IMR-90 (cell line): ENCODE data around the gene CTBP2. TPM values are rescaled to one million over a fixed set of nuclear protein-coding genes. Genes with fewer than 3 reads are reported as not detected.

Source experiments
- ATAC-seq: fragments of 200-7000 bp; cut with Tn5 transposase; 2 replicates; pipeline ENCODE4 v1.9.1; 2020; ENCODE audit warnings: low read depth, mild to moderate bottlenecking, moderate library complexity
- BruUV-seq: library from RNA; stranded (reverse); fragments of 400-500 nt; replicated peaks from 2 replicates; lab custom pipeline; 2021; lab: Mats Ljungman, UMichigan
- CTCF ChIA-PET: fragments of 300-600 bp; formaldehyde crosslinking; extraction: SDS; loops from one replicate; lab custom pipeline; 2021; ENCODE audit warnings: antibody characterized with exemption; lab: Yijun Ruan, JAX
- POLR2A ChIA-PET: fragments of 300-600 bp; sonication (Branson Sonifier 250); formaldehyde crosslinking; loops from one replicate; lab custom pipeline; 2022; ENCODE audit warnings: antibody characterized with exemption; ENCODE audit not compliant: unreplicated experiment; lab: Charles Lee
- DNase-seq: peaks from one replicate; pipeline ENCODE4 v3.0.0; 2013
- H2AFZ ChIP-seq: replicated peaks from 2 replicates; pipeline ENCODE3; 2013; ENCODE audit warnings: low read length, mild to moderate bottlenecking; ENCODE audit not compliant: poor library complexity
- H2AK5ac ChIP-seq: 2 replicates; pipeline ENCODE4 v1.6.1; 2013; ENCODE audit warnings: low read depth, low read length, inconsistent platforms
- H2AK9ac ChIP-seq: replicated peaks from 2 replicates; pipeline ENCODE3; 2013; ENCODE audit warnings: mild to moderate bottlenecking, low read depth, low read length, moderate library complexity; ENCODE audit not compliant: poor library complexity
- H2BK120ac ChIP-seq: 2 replicates; pipeline ENCODE4 v1.6.1; 2013; ENCODE audit warnings: low read depth, low read length, inconsistent platforms
- H2BK15ac ChIP-seq: 3 replicates; pipeline ENCODE4 v1.6.1; 2013; ENCODE audit warnings: low read depth, low read length, inconsistent platforms
- H2BK20ac ChIP-seq: 2 replicates; pipeline ENCODE4 v1.6.1; 2013; ENCODE audit warnings: low read depth, mild to moderate bottlenecking, inconsistent platforms, low read length, moderate library complexity
- H2BK5ac ChIP-seq: 2 replicates; pipeline ENCODE4 v1.6.1; 2013; ENCODE audit warnings: mild to moderate bottlenecking, low read depth, low read length, inconsistent platforms; ENCODE audit not compliant: poor library complexity, severe bottlenecking
- H3K14ac ChIP-seq: replicated peaks from 2 replicates; pipeline ENCODE4 v1.6.1; 2013; ENCODE audit warnings: low read depth, low read length, inconsistent platforms
- H3K18ac ChIP-seq: 2 replicates; pipeline ENCODE4 v1.6.1; 2013; ENCODE audit warnings: low read depth, low read length, control low read depth
- H3K23ac ChIP-seq: 2 replicates; pipeline ENCODE4 v1.6.1; 2013; ENCODE audit warnings: low read depth, low read length, inconsistent platforms
- H3K27ac ChIP-seq: 2 replicates; pipeline ENCODE4 v1.5.1; 2013; ENCODE audit warnings: mild to moderate bottlenecking, control low read depth, low read length; ENCODE audit not compliant: insufficient read depth
- H3K27me3 ChIP-seq: 2 replicates; pipeline ENCODE4 v1.6.1; 2013; ENCODE audit warnings: low read length; ENCODE audit not compliant: control insufficient read depth, insufficient read depth
- H3K36me3 ChIP-seq: 2 replicates; pipeline ENCODE4 v1.6.1; 2013; ENCODE audit warnings: low read length, mixed read lengths; ENCODE audit not compliant: control insufficient read depth, insufficient read depth
- H3K4ac ChIP-seq: 2 replicates; pipeline ENCODE4 v1.6.1; 2013; ENCODE audit warnings: low read depth, low read length, inconsistent platforms
- H3K4me1 ChIP-seq: 2 replicates; pipeline ENCODE4 v1.6.1; 2013; ENCODE audit warnings: low read length, mixed read lengths; ENCODE audit not compliant: control insufficient read depth, insufficient read depth
- H3K4me2 ChIP-seq: 2 replicates; pipeline ENCODE4 v1.6.1; 2013; ENCODE audit warnings: low read depth, mild to moderate bottlenecking, control low read depth, low read length, moderate library complexity
- H3K4me3 ChIP-seq: 2 replicates; pipeline ENCODE4 v1.5.1; 2013; ENCODE audit warnings: low read depth, mild to moderate bottlenecking, control low read depth, low read length, moderate library complexity; ENCODE audit not compliant: insufficient read depth
- H3K56ac ChIP-seq: 2 replicates; pipeline ENCODE4 v1.6.1; 2013; ENCODE audit warnings: low read length, inconsistent platforms; ENCODE audit not compliant: insufficient read depth; ENCODE audit errors: extremely low read depth
- H3K79me1 ChIP-seq, 2 experiments: 2 replicates each; pipeline ENCODE4 v1.6.1; 2013; ENCODE audit warnings: low read length in 2 of 2, inconsistent platforms in 1 of 2, low read depth in 1 of 2
- H3K9ac ChIP-seq: 2 replicates; pipeline ENCODE4 v1.6.1; 2013; ENCODE audit warnings: low read depth, low read length, control low read depth
- H3K9me1 ChIP-seq: 2 replicates; pipeline ENCODE4 v1.6.1; 2013; ENCODE audit warnings: low read length, inconsistent platforms; ENCODE audit not compliant: insufficient read depth
- H3K9me3 ChIP-seq: 2 replicates; pipeline ENCODE4 v1.6.1; 2013; ENCODE audit warnings: low read length; ENCODE audit not compliant: control insufficient read depth, insufficient read depth
- H4K20me1 ChIP-seq: 2 replicates; pipeline ENCODE4 v1.6.1; 2013; ENCODE audit warnings: low read length, inconsistent platforms; ENCODE audit not compliant: insufficient read depth
- H4K5ac ChIP-seq: 2 replicates; pipeline ENCODE4 v1.6.1; 2013; ENCODE audit warnings: mild to moderate bottlenecking, low read depth, low read length, control low read depth
- H4K8ac ChIP-seq, 2 experiments: 2 replicates each; pipeline ENCODE4 v1.6.1; 2013; ENCODE audit warnings: low read depth in 2 of 2, low read length in 2 of 2, control low read depth in 1 of 2, inconsistent platforms in 1 of 2
- H4K91ac ChIP-seq: 2 replicates; pipeline ENCODE4 v1.6.1; 2013; ENCODE audit warnings: low read depth, low read length, inconsistent platforms; ENCODE audit not compliant: insufficient read depth
- BHLHE40 ChIP-seq: fragments of 150-350 bp; IDR thresholded peaks from 2 replicates; pipeline ENCODE4 v1.6.1; 2016; ENCODE audit warnings: mild to moderate bottlenecking, low read depth, low read length
- CEBPB ChIP-seq: IDR thresholded peaks from 2 replicates; pipeline ENCODE4 v1.6.1; 2012; ENCODE audit warnings: low read depth, low read length, improper control_type of control experiment
- CHD1 ChIP-seq: IDR thresholded peaks from 2 replicates; pipeline ENCODE4 v1.6.1; 2012; ENCODE audit warnings: low read depth, low read length, improper control_type of control experiment
- FOS ChIP-seq: fragments of 150-350 bp; IDR thresholded peaks from 2 replicates; pipeline ENCODE4 v1.6.1; 2016; ENCODE audit warnings: low read depth, low read length
- MAFK ChIP-seq: IDR thresholded peaks from 2 replicates; pipeline ENCODE4 v1.6.1; 2012; ENCODE audit warnings: low read depth, low read length, improper control_type of control experiment
- MAZ ChIP-seq: IDR thresholded peaks from 2 replicates; pipeline ENCODE4 v1.6.1; 2012; ENCODE audit warnings: low read depth, mild to moderate bottlenecking, low read length, improper control_type of control experiment, moderate library complexity, borderline replicate concordance
- MXI1 ChIP-seq: IDR thresholded peaks from 2 replicates; pipeline ENCODE4 v1.6.1; 2012; ENCODE audit warnings: low read depth, mild to moderate bottlenecking, low read length, moderate library complexity, borderline replicate concordance
- NFE2L2 ChIP-seq: fragments of 150-350 bp; IDR thresholded peaks from 2 replicates; pipeline ENCODE4 v1.6.1; 2016; ENCODE audit warnings: low read depth, mild to moderate bottlenecking, low read length
- POLR2A ChIP-seq: IDR thresholded peaks from 2 replicates; pipeline ENCODE4 v1.6.1; 2012; ENCODE audit warnings: mild to moderate bottlenecking, low read depth, low read length
- RAD21 ChIP-seq: IDR thresholded peaks from 2 replicates; pipeline ENCODE4 v1.6.1; 2012; ENCODE audit warnings: low read length, improper control_type of control experiment
- RCOR1 ChIP-seq: IDR thresholded peaks from 2 replicates; pipeline ENCODE4 v1.6.1; 2012; ENCODE audit warnings: mild to moderate bottlenecking, low read length, improper control_type of control experiment; ENCODE audit not compliant: insufficient replicate concordance
- RFX5 ChIP-seq: IDR thresholded peaks from 2 replicates; pipeline ENCODE4 v1.8.0; 2012; ENCODE audit warnings: low read depth, mild to moderate bottlenecking, low read length, moderate library complexity
- SMC3 ChIP-seq: fragments of 150-350 bp; IDR thresholded peaks from 2 replicates; pipeline ENCODE4 v1.6.1; 2016; ENCODE audit warnings: low read depth, mild to moderate bottlenecking, antibody characterized with exemption, low read length, moderate library complexity
- USF2 ChIP-seq: fragments of 150-350 bp; IDR thresholded peaks from 2 replicates; pipeline ENCODE4 v1.6.1; 2017; ENCODE audit warnings: mild to moderate bottlenecking, antibody characterized with exemption, low read length, low read depth
- WGBS, 2 experiments: methylation state at CpG; one replicate each; pipeline versions ENCODE4 v1.1.5 to v1.1.7; 2013; ENCODE audit warnings: missing lambda C conversion rate in 2 of 2; ENCODE audit not compliant: insufficient read length in 1 of 2; ENCODE audit errors: extremely low coverage in 2 of 2; 5-methylcytosine and 5-hydroxymethylcytosine counted together
- dilution Hi-C: fragments of 300-500 bp; cut with HindIII; formaldehyde crosslinking; loops from one replicate; pipeline ENCODE4 v1.14.3; 2018; ENCODE audit warnings: low sequenced_read_pairs; ENCODE audit not compliant: unreplicated experiment
- in situ Hi-C: fragments of 300-500 bp; cut with MboI; formaldehyde crosslinking; loops from 3 replicates; pipeline ENCODE4 v1.14.3; 2019; ENCODE audit warnings: low sequenced_read_pairs, inconsistent platforms, mixed read lengths
- intact Hi-C: fragments of 100-400 bp; cut with micrococcal nuclease; formaldehyde crosslinking; loops from 2 replicates; pipeline ENCODE4 v1.10.0; 2022
- polyA plus RNA-seq, 3 experiments: library from polyadenylated mRNA; depleted of rRNA; stranded (reverse); fragments of >200 nt; gene quantifications; 2 replicates each; pipeline ENCODE4 v1.2.3, GENCODE V29; 2012; ENCODE audit warnings: low replicate concordance in 1 of 3
- total RNA-seq: library from RNA; depleted of rRNA; stranded (reverse); fragments of >200 nt; gene quantifications from 2 replicates; pipeline ENCODE4 v1.2.3, GENCODE V29; 2012
- TF ChIP-seq, protein P1 (sequence below): conservative IDR thresholded peaks from 2 replicates; pipeline ENCODE4 v1.5.1; 2012; ENCODE audit warnings: mild to moderate bottlenecking, low read depth, low read length, improper control_type of control experiment

CTBP2 gene
- total and polyA plus RNA-seq, 2 of the 4 experiments (the other 2 are of a cell fraction) = 81.0 to 86.6 TPM

DNA sequence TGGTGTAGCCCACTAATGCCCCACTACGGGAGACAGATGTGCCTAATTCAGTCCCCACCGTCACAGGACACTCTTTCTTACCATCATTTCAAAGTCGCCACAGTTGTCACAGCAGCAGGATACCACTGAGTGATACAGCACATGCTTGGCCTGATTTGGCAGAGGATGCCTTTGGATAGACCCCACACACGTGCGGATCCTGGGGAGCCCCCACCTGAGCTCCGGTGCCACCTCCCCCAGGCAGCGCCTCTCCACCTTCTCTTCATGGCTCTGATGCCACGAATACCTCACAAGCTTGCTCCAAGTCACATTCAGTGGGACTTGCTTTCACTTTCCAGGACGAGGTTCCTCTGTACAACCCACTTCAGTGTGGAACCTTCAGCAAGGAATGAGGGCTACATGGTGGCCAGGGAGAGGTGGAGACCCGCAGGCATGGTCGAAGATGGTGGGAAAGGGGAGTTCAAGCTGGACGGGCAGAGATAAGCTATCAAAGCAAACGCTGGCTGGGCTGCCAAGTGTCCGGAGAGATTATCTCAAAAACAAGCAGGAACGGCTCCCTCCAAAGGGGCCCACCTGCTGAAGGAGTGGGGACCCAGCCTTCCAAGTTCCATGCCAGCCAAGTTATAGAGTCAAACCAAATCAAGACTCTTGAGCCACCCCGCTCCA, 111.0 kb downstream of the CTBP2 start:
- in situ Hi-C loops = loop anchor here (10.0 kb wide), 1 partner anchor 645 kb away; no protein-coding TSS in a partner anchor
- Histone ChIP-seq H3K14ac (peak overlapping the region; percentile 67), H2AK9ac (peak overlapping the region; percentile 23), H3K9ac (no peak overlapping the region), H3K79me1 (peaks cover 43 to 92% of the 10 kb centered on the region in 2 experiments), H3K4me1 (peaks cover 19% of the 10 kb centered on the region), H3K23ac (peak overlapping the region; percentile 45), H4K8ac (no peak overlapping the region; a peak in 1 of 4 replicates), H2AK5ac (peak overlapping the region; percentile 47), H2BK5ac (no peak overlapping the region), H3K27ac (no peak overlapping the region), H4K91ac (no peak overlapping the region), H3K56ac (no peak overlapping the region), H3K4me2 (peak overlapping the region; percentile 57), H3K9me3 (no peaks in the 10 kb centered on the region), H3K36me3 (peaks cover 2% of the 10 kb centered on the region; the same call in 1 of the 2 replicates), H4K5ac (no peak overlapping the region), H3K27me3 (no peaks in the 10 kb centered on the region), H2AFZ (peak overlapping the region; percentile 35), H2BK120ac (no peak overlapping the region), H2BK20ac (no peak overlapping the region), H3K4ac (peak overlapping the region; percentile 54; the same call in 1 of the 2 replicates), H3K18ac (no peak overlapping the region), H3K4me3 (no peak overlapping the region), H3K9me1 (peaks cover 8% of the 10 kb centered on the region), H4K20me1 (peaks cover 62% of the 10 kb centered on the region), H2BK15ac (no peak overlapping the region)
- 63% methylated on average over 4 of the region's 16 CpGs; no CpG with 5 or more reads in 1 of the 2 experiments for WGBS, 2 experiments
- CTCF ChIA-PET = no interaction called here
- POLR2A ChIA-PET = no interaction called here
- ATAC-seq (no peak), DNase-seq (no peak)
- intact Hi-C loops = loop anchor here (2.0 to 10.0 kb wide), 5 partner anchors 98 to 653 kb away; no protein-coding TSS in a partner anchor
- dilution Hi-C loops = no loop called here
- no TSS peak for BruUV-seq
- TF ChIP-seq FOS (no peak), CHD1 (no peak), SMC3 (no peak), MAFK (no peak), BHLHE40 (no peak), RCOR1 (no peak), CEBPB (no peak), MAZ (no peak), USF2 (no peak), POLR2A (no peak), RFX5 (no peak), RAD21 (no peak), NFE2L2 (no peak), MXI1 (no peak)
- TF ChIP-seq, protein P1, sequence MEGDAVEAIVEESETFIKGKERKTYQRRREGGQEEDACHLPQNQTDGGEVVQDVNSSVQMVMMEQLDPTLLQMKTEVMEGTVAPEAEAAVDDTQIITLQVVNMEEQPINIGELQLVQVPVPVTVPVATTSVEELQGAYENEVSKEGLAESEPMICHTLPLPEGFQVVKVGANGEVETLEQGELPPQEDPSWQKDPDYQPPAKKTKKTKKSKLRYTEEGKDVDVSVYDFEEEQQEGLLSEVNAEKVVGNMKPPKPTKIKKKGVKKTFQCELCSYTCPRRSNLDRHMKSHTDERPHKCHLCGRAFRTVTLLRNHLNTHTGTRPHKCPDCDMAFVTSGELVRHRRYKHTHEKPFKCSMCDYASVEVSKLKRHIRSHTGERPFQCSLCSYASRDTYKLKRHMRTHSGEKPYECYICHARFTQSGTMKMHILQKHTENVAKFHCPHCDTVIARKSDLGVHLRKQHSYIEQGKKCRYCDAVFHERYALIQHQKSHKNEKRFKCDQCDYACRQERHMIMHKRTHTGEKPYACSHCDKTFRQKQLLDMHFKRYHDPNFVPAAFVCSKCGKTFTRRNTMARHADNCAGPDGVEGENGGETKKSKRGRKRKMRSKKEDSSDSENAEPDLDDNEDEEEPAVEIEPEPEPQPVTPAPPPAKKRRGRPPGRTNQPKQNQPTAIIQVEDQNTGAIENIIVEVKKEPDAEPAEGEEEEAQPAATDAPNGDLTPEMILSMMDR = no peak
